Stomach (tissue), 4 donors: ENCODE measurements around the gene TTC9.

Experiments
- CTCF ChIP-seq, 7 experiments: fragments of 450-650 bp in 4 of 7; fragments of 200-600 bp in 3 of 7; sonication (generic) in 3 of 7; IDR thresholded peaks; one replicate each; pipeline ENCODE4 v1.5.1; 2016 to 2019; ENCODE audit warnings: antibody characterized with exemption in 7 of 7, control low read depth in 2 of 7, mild to moderate bottlenecking in 1 of 7
- POLR2A ChIP-seq, 4 donors: fragments of 450-650 bp; IDR thresholded peaks; one replicate each; pipeline ENCODE4 v1.6.1; 2016; ENCODE audit warnings: antibody characterized with exemption in 4 of 4, control low read depth in 2 of 4, mild to moderate bottlenecking in 1 of 4, moderate library complexity in 1 of 4
- POLR2AphosphoS5 ChIP-seq, 3 donors: sonication (generic); formaldehyde crosslinking; IDR thresholded peaks; one replicate each; pipeline ENCODE4 v1.6.1; 2016; ENCODE audit warnings: antibody characterized with exemption in 3 of 3

GRCh38 chr14:70653662-70654061 is 11.9 kb downstream of the TTC9 start:
- TF ChIP-seq POLR2A (IDR thresholded peaks at IDR 0.05) (no peak), CTCF (IDR thresholded peaks at IDR 0.05) (no peak), POLR2AphosphoS5 (IDR thresholded peaks at IDR 0.05) (no peak)
